Gastrocnemius medialis (tissue), 4 donors: ENCODE measurements around the gene EIPR1.

Experiments used
- CTCF ChIP-seq, 5 experiments: fragments of 450-650 bp in 3 of 5; fragments of 200-600 bp in 2 of 5; sonication (generic) in 2 of 5; IDR thresholded peaks in 4 of 5; conservative IDR thresholded peaks in 1 of 5; 1 replicate in 4 of 5; 2 replicates in 1 of 5; pipeline ENCODE4 v1.5.1; 2016 to 2019; ENCODE audit warnings: antibody characterized with exemption in 5 of 5, mild to moderate bottlenecking in 3 of 5, moderate library complexity in 3 of 5
- POLR2A ChIP-seq, 2 donors: fragments of 450-650 bp; IDR thresholded peaks; one replicate each; pipeline ENCODE4 v1.6.1; 2017; ENCODE audit warnings: antibody characterized with exemption in 2 of 2, mild to moderate bottlenecking in 2 of 2, moderate library complexity in 2 of 2

DNA sequence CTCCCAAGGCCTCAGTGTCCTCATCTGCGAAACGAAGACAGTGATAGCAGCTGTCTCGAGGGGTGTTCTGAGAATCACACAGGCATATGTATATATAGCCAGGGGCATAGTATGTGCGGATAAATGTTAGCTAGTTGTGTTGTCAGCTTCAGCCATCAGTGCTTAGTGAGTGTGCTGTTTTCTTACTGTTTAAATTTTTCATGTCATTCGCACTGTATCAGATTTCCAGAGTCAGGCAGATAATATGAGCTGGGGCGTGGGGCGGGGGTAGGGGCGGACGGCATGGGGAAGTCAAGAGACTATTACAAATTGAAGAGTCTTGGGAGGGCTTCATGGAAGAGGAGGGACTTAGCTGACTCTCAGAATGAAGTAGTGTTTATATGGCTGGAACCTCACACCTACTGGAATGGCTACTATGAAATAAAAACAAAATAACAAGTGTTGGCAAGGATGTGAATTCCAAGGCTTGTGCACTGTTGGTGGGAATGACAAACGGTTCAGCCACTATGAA is 8.9 kb upstream of the EIPR1 start:
- TF ChIP-seq CTCF (IDR thresholded peaks at IDR 0.05 in 4 of 5, conservative IDR thresholded peaks at IDR 0.05 in 1 of 5), result no peak
- no peak for TF ChIP-seq POLR2A (IDR thresholded peaks at IDR 0.05)
